Thoracic aorta (tissue), 2 donors: ENCODE results near the gene ARHGAP4. TPM values are rescaled to one million over a fixed set of nuclear protein-coding genes. Genes with fewer than 3 reads are reported as not detected.

Experiments
- ATAC-seq: fragments of 150-250 bp; one replicate; pipeline ENCODE4 v1.8.0; 2017; ENCODE audit warnings: low read depth; ENCODE audit not compliant: insufficient number of reproducible peaks, low FRiP score
- DNase-seq: peaks from one replicate; pipeline ENCODE4 v3.0.0-alpha.2; 2020; ENCODE audit warnings: low spot score
- H3K27ac ChIP-seq, 2 donors: fragments of 200-600 bp; sonication (generic); 1 replicate in 1 of 2; 2 replicates in 1 of 2; pipeline ENCODE4 v1.5.1; 2016; ENCODE audit warnings: mild to moderate bottlenecking in 2 of 2, moderate library complexity in 2 of 2
- H3K27me3 ChIP-seq: fragments of 200-600 bp; sonication (generic); replicated peaks from 2 replicates; pipeline ENCODE4 v1.6.0; 2016; ENCODE audit warnings: mild to moderate bottlenecking; ENCODE audit not compliant: insufficient read depth
- H3K36me3 ChIP-seq: fragments of 200-600 bp; sonication (generic); one replicate; pipeline ENCODE4 v1.5.1; 2016
- H3K4me1 ChIP-seq, 2 donors: fragments of 200-600 bp; sonication (generic); 1 replicate in 1 of 2; 2 replicates in 1 of 2; pipeline versions ENCODE4 v1.5.1 to v1.6.0; 2016; ENCODE audit warnings: low read depth in 2 of 2, mild to moderate bottlenecking in 1 of 2; ENCODE audit not compliant: control insufficient read depth in 1 of 2
- H3K4me3 ChIP-seq: fragments of 200-600 bp; sonication (generic); 2 replicates; pipeline ENCODE4 v1.5.1; 2016; ENCODE audit warnings: mild to moderate bottlenecking
- H3K9me3 ChIP-seq: fragments of 200-600 bp; sonication (generic); 2 replicates; pipeline ENCODE4 v1.5.1; 2016
- total RNA-seq, 2 donors: library from RNA; depleted of rRNA; stranded (reverse); fragments of >200 nt; gene quantifications; one replicate each; pipeline versions ENCODE4 v1.1.0 to v1.2.3, GENCODE V29; 2016
- TF ChIP-seq, protein P1 (sequence below): fragments of 200-600 bp; sonication (generic); IDR thresholded peaks from one replicate; pipeline ENCODE4 v1.5.1; 2019; ENCODE audit warnings: antibody characterized with exemption

ARHGAP4 gene
- total RNA-seq, 2 donors from 2014 or later = 31.7 to 92.1 TPM

GRCh38 chrX:153921070-153921469 is 5.0 kb downstream of the ARHGAP4 start:
- no peaks in the 10 kb centered on the region for H3K27me3 ChIP-seq
- H3K4me1 ChIP-seq = no peaks in the 10 kb centered on the region
- H3K27ac ChIP-seq = no peak overlapping the region
- ATAC-seq = no peak
- DNase-seq = no peak
- H3K4me3 ChIP-seq = no peak overlapping the region
- H3K36me3 ChIP-seq = no peaks in the 10 kb centered on the region
- TF ChIP-seq, protein P1, sequence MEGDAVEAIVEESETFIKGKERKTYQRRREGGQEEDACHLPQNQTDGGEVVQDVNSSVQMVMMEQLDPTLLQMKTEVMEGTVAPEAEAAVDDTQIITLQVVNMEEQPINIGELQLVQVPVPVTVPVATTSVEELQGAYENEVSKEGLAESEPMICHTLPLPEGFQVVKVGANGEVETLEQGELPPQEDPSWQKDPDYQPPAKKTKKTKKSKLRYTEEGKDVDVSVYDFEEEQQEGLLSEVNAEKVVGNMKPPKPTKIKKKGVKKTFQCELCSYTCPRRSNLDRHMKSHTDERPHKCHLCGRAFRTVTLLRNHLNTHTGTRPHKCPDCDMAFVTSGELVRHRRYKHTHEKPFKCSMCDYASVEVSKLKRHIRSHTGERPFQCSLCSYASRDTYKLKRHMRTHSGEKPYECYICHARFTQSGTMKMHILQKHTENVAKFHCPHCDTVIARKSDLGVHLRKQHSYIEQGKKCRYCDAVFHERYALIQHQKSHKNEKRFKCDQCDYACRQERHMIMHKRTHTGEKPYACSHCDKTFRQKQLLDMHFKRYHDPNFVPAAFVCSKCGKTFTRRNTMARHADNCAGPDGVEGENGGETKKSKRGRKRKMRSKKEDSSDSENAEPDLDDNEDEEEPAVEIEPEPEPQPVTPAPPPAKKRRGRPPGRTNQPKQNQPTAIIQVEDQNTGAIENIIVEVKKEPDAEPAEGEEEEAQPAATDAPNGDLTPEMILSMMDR = no peak
- H3K9me3 ChIP-seq = no peaks in the 10 kb centered on the region

- Histone ChIP-seq H3K4me3 (no peak overlapping the region), H3K4me1 (no peaks in the 10 kb centered on the region), H3K27me3 (no peaks in the 10 kb centered on the region), H3K27ac (no peak overlapping the region), H3K36me3 (no peaks in the 10 kb centered on the region), H3K9me3 (no peaks in the 10 kb centered on the region)
- ATAC-seq (no peak), DNase-seq (no peak)
- TF ChIP-seq, protein P1 = no peak
These were observed 5.5 kb downstream of the ARHGAP4 start for GRCh38 chrX:153920546-153920945.

GRCh38 chrX:153919281-153919680 is 6.8 kb downstream of the ARHGAP4 start:
- no peaks in the 10 kb centered on the region for H3K4me1 ChIP-seq
- H3K36me3 ChIP-seq = no peaks in the 10 kb centered on the region
- H3K27me3 ChIP-seq = no peaks in the 10 kb centered on the region
- H3K9me3 ChIP-seq = no peaks in the 10 kb centered on the region
- no peak for ATAC-seq
- no peak overlapping the region for H3K4me3 ChIP-seq
- TF ChIP-seq, protein P1 = no peak
- no peak for DNase-seq
- no peak overlapping the region for H3K27ac ChIP-seq

DNA sequence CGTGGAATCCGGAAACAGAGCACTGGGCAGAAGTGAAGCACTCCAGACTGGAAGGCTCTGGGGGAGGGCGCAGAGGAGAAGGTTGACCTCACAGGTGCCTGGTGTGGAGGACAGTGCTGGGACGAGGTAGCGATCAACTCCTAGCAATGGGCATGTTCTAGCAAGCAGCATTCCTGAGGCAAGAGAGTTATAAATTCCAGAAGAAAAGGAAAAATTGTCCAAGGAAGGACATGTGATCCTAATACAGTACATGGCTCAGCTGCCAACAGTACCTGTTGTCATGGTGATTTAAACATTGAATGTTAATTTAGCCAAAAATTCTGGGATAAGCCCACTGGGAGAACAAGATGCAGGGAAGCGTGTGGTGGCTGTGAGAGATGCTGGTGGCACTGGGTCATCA is 8.2 kb downstream of the ARHGAP4 start:
- no peaks in the 10 kb centered on the region for H3K36me3 ChIP-seq
- H3K4me1 ChIP-seq = no peaks in the 10 kb centered on the region
- TF ChIP-seq, protein P1 = no peak
- H3K27ac ChIP-seq = no peak overlapping the region
- no peak for ATAC-seq
- H3K4me3 ChIP-seq = no peak overlapping the region
- H3K9me3 ChIP-seq = no peaks in the 10 kb centered on the region
- no peak for DNase-seq
- H3K27me3 ChIP-seq = no peaks in the 10 kb centered on the region

- Histone ChIP-seq H3K36me3 (no peaks in the 10 kb centered on the region), H3K27me3 (no peaks in the 10 kb centered on the region), H3K4me3 (no peak overlapping the region), H3K4me1 (no peaks in the 10 kb centered on the region), H3K9me3 (no peaks in the 10 kb centered on the region), H3K27ac (no peak overlapping the region)
- DNase-seq (no peak), ATAC-seq (no peak)
- TF ChIP-seq, protein P1 = no peak
These were observed 12.4 kb downstream of the ARHGAP4 start for GRCh38 chrX:153913701-153914100.
